Measurements from ENCODE around the gene ZFYVE28.
"Not testable (repeated sequence)": the region's sequence is repeated elsewhere in the genome, so short reads cannot be mapped to it uniquely, and the experiment has no call there.

ZFYVE28 gene

GRCh38 chr4:2284161-2284933, 134.1 kb downstream of the ZFYVE28 start:
- DNase-seq = no peak

- DNase-seq = no peak
Measured at GRCh38 chr4:2283199-2283711, 135.2 kb downstream of the ZFYVE28 start.

GRCh38 chr4:2281575-2282343, 136.7 kb downstream of the ZFYVE28 start:
- peak; percentile 54 for DNase-seq

DNA sequence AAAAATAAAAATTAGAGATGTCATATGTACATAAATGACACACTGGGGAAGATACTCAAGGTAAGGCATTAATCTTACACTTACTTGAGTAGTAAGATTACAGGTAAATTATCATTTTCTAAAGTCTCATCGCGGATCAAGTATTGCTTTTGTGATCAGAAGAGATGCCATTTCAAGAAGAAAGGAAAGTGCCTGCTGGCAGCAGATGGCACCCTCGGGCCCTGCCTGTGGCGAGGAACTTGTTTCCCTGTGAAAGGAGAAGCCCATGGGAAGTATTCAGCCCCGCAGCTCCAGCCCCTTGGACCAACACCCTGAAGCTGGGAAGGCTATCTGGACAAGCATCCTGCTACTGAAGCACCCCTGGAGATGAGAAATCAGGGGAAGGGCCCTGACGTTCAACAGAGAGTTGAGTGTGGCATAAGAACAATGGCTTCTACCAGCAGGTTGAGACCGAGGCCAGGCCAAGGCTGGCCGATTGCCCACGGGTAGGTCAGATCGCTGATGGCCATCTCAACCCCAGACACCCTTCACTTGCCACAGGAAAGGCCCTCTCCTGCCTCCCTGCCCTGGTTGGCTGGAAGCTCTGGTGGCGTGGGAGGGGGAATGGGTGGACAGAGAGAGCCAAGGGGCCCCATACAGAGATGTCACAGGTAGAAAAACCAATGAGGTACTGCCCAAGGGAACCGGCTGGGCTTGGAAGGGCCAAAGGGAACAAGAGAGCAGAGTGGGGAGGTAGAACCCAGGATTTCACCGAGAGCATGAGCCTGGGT, 137.7 kb downstream of the ZFYVE28 start:
- no peak for DNase-seq

- no peak for DNase-seq
Measured at GRCh38 chr4:2277956-2278355, 140.5 kb downstream of the ZFYVE28 start.

- no peak for DNase-seq
Measured at GRCh38 chr4:2276581-2277325, 141.7 kb downstream of the ZFYVE28 start.

GRCh38 chr4:2275546-2276251, 142.7 kb downstream of the ZFYVE28 start:
- no peak for DNase-seq

DNA sequence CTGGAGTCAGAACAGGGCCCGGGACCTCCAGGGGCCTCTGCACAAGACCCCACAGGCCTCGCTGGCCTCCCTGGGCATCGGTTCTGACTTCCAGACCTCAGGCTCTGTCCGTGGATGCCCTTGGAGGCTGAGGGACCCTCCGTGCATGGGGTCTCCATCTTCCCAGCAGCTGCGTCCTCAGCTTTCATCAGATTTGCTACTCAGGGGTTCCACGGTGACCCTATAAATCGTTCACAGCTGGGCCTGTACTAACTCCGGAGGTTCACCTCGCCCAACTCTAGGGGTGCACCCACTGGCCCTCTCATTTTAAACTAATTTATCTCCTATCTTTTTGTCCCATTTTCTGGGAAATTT, 143.4 kb downstream of the ZFYVE28 start:
- not testable (repeated sequence) for DNase-seq

GRCh38 chr4:2274320-2275043, 144.0 kb downstream of the ZFYVE28 start:
- no peak for DNase-seq

GRCh38 chr4:2273657-2274319, 144.7 kb downstream of the ZFYVE28 start:
- no peak for DNase-seq

DNA sequence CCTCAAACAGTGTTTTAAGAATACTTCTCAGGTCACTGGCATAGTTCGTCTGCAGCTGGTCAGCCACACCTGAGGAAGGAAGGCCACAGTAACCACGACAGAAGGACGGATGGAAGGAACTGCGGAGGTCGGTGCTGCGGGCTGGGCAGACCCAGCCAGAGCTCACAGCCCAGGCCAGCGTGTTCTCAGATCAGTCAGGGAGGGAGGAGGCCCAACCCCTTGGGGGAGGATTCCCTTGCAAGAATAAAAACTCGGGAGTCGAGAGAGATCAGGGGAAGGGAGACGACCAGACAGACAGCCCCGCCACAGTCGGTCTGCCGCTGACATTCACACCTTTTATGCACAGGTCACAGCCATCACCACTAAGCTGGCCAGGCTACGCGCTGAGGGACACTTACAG, 145.2 kb downstream of the ZFYVE28 start:
- no peak for DNase-seq

DNA sequence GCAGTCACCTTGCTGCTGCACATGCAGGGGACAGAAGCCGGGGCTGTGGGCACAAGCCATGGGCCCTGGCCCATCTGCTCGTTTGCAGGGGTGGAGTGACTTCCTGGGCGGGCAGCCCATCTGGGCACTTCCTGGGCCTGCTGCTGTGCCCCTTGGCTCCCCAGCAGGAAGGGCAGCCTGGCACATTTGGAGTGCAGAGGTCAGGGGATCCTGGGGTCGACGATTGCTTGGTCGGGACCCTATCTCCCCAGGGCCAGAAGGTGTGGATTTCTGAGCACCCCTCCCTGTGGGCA, 145.7 kb downstream of the ZFYVE28 start:
- no peak for DNase-seq

- no peak for DNase-seq
Measured at GRCh38 chr4:2272026-2272827, 146.2 kb downstream of the ZFYVE28 start.

GRCh38 chr4:2271279-2272025, 147.0 kb downstream of the ZFYVE28 start:
- no peak for DNase-seq

DNA sequence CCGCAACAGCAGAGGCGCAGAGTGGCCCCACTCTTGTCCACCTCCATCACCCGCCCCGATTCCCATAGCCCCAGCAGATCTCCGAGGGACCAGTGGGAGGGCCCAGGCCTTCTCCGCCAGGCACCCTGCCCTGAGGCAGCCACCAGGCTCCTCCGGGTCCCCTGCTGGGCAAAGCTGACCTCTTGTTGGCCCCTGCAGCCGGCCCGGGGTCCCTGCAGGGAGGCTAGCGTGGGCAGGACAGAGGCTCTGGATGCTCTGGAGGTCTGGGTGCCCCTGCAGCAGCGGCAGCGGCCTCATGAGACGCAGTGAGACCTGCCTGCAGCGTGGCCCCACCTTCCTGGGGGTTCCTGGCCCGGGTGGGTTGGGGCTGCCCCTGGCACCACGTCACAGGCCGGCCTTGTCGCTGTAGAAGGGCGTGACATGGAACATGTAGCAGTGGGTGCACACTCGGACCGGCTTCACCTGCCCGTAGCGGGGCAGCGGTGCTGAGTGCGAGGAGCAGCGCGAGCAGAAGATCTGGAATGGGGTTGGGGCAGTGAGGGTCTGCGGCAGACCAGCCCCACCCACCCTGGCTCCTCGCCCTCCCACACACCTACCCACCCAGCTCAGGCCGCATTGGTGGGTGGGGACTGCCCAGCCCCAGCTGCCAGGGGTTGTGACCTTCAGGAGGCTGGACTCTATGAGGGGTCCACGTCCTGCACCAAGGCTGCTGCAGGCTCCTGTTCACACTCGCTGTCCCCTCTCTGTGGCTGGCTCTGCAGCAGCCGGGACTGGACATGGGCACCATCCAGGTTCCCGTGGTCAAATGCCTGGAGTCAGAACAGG, 147.9 kb downstream of the ZFYVE28 start:
- DNase-seq = no peak

DNA sequence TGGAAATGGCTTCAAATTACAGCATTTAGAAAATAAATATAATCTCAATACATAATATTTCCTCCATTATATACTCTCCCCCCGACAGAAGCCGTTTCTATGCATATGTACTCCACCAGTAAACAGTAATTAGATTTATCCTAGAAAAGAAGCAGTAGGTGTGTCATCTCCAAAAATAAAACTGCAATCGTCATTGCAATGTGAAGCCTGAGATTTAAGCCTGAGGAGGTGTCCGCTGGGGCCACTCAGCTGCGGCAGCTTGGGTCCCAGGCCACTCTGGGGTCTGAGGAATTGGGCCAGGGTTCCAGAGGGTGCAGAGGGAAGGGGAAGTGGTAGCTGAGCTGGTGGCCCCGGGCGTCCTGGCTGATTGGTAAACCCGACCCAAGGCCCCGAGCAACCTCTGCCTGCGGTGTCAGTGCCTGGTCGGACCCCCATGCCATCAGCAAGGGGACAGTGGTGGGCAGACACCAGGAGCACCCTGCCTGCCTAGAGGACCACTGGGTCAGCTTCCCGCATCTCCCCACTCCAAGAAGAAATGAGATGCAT, 148.8 kb downstream of the ZFYVE28 start:
- DNase-seq = no peak

GRCh38 chr4:2269206-2269531, 149.3 kb downstream of the ZFYVE28 start:
- DNase-seq = no peak
